Medulla oblongata (tissue), 1 donor: Measurements from ENCODE around the gene TRMT112.
"Not testable (repeated sequence)": the region's sequence is repeated elsewhere in the genome, so short reads cannot be mapped to it uniquely, and the experiment has no call there.

Experiments used
- DNase-seq: peaks from one replicate; pipeline ENCODE4 v3.0.0-alpha.2; 2015; ENCODE audit errors: extremely low spot score

The TRMT112 gene

DNA sequence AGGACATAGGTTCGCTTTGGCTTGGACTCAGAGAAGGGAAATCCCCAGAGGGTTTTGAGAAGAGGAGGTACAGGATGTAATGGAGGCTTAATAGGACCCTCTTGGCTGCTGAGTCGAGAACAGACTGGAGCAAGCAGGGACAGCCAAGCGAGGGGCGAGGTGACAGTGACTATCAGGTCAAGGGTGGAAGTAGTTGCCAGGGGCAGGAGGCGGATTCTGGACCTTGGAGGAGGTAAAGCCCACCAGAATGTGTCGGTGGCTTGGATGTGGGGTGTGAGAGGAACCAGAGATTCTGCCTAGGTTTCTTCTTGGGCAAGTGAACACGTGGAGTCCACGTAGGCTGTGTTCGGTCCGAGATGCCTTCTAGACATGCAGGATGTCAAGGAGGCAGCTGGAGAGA is 4.4 kb downstream of the TRMT112 start:
- no peak for DNase-seq

DNA sequence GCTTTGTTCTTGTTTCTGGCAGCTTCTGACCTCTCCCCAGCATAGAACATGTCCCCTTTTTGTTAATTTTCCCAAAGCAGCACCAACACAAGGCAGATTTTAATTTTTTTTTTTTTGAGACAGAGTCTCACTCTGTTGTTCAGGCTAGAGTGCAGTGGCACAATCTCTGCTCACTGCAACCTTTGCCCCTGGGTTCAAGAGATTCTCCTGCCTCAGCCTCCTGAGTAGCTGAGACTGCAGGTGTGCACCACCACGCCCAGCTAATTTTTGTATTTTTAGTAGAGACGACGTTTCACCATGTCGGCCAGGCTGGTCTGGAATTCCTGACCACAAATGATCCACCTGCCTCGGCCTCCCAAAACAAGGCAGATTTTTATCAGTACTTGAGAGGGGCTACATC is 9.6 kb downstream of the TRMT112 start:
- DNase-seq: not testable (repeated sequence)

DNA sequence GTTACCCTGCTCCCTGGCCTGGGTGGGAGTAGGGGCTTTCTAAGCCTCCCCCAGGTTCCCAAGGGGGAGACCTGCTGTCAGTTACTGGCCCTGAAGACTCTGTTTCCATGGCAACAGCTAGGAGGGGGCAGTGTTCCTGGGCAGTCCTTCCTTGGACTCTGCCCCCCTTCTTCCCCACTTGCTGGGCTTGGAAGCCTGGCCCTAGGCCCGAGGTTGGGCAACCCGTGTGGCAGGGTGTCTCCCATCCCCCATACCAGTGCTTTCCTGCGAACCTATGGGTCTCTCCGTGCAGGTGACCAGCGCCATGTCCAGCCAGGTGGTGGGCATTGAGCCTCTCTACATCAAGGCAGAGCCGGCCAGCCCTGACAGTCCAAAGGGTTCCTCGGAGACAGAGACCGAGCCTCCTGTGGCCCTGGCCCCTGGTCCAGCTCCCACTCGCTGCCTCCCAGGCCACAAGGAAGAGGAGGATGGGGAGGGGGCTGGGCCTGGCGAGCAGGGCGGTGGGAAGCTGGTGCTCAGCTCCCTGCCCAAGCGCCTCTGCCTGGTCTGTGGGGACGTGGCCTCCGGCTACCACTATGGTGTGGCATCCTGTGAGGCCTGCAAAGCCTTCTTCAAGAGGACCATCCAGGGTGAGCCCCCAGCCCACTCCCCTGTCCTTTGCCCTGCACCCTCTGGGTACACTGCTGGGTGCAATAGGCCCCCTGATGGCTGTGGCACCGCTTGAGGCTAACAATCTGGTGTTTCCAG is 10.3 kb downstream of the TRMT112 start:
- DNase-seq: peak; percentile 69

DNA sequence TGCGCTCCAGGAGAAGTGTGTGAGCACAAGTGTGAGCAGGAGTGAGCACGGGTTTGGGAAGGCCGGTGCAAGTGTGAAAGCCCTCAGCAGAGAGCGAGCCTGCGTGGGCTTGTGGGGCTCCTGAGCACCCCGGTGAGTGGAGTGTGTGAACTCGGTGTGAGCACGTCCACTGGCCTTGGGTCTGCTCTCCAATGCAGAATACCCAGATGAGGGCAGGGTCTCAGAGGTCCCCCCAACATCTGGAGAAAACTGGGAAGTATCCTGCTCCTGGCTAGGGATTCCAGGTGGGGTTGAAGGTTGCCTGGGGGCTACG is 10.8 kb downstream of the TRMT112 start:
- peak; percentile 22 for DNase-seq

DNA sequence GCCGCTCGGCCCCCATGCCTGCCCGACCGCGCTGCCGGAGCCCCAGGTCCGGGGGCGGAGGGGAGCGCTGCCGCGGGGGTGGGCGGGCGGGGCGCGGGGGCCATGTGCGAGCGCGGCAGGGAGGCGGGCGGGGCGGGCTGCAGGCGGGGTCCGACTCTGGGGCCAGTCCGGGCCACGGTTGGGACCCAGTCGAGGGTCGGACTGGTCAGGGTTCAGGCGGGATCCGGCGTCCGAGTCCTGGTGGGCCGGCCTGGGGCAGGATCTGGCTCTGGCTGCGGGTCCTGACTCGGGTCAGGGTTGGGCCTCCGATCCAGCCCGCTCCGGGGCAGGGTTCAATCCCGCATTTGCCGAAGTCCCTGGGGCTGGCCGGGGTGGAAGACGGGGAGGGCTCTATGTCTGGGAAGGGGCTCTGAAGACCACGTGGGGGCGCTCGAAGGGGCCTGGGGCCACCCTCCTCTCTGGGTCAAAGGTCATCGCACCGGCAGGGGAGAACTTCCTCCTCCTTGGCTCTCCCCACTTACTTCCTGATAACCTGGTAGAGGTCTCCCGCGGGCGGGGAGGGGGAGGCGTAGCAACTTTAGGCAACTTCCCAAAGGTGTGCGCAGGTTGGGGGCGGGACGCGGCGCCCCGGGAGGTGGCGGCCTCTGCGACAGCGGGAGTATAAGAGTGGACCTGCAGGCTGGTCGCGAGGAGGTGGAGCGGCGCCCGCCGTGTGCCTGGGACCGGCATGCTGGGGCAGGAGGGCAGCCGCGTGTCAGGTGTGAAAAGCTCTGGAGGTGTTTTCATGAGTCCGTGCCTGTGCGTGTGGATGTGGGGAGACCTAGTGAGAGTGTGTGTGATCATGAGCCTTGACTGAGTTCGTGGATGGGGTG is 11.4 kb downstream of the TRMT112 start:
- DNase-seq: peak; percentile 70

DNA sequence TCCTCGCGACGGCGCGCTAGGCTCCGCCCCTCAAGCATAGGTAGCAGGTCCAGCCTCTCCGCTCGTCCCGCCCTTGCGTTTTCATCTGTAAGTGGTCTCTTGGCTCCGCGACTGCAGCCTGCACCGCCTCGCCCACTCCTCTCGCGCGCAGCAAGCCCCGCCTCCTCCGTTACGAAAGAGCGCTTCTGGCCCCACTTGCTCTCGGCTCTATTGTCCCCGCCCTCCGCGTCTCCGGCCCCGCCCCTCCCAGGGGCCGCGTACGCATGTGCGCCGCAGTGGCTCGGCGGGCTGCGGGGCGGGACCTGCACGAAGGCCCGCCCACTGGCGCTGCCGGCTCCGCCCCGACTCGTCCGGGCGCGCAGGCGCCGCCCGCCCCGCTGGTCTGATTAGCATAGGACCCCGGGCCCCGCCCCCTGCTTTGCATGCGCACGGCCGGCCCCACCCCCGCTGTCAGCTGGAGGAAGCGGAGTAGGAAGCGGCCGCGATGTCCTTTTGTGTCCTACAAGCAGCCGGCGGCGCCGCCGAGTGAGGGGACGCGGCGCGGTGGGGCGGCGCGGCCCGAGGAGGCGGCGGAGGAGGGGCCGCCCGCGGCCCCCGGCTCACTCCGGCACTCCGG is 12.2 kb downstream of the TRMT112 start, which contains the start of gene ESRRA:
TSS of gene ESRRA (plus strand) at position 450 of the 616 bp plus-strand sequence. CDS start 1,656 bp downstream, outside the sequence.
- peak; percentile 99 for DNase-seq

DNA sequence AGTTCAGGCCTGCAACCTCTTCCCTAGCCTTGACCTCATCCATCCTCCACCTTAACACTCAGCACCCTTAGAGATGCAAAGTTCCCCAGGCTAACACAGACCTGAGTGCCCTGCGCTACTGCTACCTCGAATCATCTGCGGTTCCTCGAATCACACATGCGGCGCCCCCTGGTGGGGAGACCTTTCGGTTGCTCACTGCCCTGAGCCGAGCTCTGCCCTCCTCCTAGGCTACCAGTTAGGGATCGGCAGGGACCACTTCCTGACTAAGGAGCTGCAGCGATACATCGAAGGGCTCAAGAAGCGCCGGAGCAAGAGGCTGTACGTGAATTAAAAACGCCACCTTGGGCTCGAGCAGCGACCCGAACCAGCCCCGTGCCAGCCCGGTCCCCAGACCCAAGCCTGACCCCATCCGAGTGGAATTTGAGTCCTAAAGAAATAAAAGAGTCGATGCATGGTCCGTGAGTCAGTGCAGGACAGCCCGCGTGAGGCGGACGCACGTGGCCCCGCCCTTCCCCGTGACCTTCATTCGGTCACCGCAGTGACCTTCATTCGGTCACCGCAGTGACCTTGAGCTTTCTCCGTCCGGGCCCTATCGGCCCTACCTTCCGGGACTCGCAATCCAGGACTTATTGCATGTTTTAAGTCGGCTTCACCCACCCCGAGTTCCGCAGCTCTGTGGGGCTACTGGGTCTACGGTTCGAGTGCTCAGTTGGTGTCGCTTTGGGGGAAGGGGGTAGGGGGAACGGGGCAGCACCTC is 12.9 kb downstream of the TRMT112 start:
- DNase-seq: peak; percentile 91

DNA sequence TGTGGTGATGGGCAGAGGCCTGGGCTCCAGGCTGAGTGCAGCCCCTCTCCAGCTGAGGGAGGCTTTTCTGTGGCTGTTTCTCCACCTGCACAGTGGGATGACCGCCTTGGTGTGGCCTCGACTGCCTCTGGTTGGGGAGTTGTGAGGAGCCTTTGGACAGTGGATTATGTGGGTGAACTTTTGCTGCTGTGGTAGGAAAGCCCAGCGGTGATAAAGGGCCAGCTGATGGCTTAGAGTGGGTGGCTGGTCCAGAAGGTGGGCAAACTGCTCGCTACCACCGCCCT is 13.4 kb downstream of the TRMT112 start:
- DNase-seq: no peak

DNA sequence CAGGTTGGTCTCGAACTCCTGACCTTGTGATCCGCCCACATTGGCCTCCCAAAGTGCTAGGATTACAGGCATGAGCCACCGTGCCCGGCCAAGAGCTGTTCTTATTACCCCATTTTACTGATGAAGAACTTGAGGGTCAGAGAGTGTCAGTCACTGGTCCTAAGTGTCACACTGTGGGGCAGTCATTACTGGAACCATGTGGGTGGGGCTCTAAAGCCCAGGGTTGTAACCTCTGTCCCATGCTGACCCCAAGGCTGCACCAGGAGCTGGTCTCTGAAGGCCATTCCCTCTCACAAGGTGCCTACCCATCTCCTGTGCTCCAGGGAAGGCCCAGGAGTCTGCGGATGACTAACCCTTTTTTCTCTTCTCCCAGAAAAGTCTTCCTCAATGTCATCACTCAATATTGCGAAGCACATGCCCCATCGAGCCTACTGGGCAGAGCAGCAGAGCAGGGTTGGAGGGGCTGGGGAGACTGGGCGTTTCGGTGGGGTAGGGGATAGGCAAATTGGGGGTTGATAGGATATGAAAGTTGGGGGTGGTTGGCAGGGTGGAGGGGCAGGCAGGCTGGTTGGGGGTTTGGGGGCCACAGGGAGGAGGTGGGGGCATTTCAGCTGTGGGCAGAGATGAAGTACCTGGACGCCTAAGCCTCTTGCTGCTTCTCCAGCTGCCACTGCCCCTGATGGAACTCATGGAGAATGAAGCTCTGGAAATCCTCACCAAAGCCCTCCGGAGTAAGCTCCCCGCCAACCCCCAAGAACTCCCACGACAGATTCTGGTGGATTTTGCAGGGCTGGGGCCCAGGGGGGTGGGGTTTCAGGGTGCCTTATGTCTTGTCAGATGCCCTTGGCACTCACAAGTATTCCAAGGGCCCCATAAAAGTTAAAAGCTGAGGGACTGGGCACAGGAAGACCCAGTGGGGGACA is 14.0 kb downstream of the TRMT112 start:
- no peak for DNase-seq

DNA sequence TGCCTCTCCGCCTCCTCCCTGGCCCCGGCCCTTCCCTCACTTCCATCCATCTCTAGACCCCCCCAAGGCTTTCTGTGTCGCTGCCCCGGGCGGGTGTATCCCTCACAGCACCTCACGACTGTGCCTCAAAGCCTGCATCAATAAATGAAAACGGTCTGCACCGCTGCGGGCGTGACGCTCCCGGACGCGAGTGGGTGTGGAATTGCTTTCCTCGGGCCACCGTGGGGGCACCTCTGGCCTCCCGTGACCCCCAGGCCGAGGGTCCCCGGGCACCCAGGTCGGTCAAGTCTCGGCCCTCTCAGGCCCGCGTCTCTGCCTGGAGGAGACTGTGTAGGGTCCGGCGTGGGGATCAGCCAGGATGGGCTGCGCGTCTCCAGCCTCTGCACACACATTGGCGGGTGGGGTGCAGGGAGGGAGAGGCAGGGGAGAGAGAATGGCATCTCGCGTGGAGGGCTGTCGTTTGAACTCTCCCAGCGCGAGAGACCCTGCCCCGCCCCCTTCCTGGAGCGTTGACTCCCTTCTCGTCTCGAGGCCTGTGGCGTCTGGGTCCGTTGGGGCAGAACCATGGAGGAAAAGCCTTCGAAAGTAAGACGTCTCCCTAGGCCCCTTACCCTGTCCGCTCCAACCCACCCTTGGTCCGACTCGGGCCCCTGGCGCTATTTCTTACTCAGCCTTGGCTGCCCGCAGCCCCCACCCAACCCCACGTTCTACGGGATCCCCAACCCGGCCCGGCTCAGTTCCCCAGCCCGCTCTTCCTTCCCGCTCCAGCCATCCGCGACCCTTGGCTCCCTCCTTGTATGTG is 17.3 kb downstream of the TRMT112 start, which contains the start of gene CATSPERZ:
TSS of gene CATSPERZ (plus strand) at position 512 of the 802 bp plus-strand sequence. CDS start at position 565, 53 bp downstream.
- DNase-seq: no peak

DNA sequence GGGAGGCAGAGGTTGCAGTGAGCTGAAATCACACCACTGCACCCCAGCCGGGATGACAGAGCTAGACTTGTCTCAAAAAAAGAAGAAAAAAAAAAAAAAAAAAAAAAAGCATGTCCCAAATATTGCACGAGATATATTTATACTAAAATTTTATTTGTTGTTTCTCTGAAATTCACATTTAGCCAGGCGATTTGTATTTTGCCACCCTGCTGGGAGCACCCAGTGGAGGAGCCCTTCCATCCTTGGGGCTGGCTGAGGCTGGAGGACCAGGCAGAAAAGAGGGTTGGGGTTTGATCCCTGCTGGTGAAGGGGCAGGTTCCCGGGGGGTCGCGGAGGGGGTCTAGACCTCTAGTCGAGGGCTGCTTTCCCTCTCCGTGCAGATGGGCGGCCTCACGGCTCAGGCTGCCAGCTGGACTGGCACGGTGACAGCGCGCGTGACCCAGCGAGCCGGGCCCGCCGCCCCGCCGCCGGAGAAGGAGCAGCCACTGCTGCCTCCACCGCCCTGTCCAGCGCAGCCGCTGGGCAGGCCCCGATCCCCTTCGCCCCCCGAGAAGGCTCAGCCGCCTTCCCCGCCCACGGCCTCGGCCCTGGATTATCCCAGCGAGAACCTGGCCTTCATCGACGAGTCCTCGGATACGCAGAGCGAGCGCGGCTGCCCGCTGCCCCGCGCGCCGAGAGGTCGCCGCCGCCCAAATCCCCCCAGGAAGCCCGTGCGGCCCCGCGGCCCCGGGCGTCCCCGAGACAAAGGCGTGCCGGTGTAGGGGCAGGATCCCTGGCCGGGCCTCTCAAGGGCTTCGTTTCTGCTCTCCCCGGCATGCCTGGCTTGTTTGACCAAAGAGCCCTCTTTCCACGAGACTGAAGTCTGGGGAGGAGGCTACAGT is 18.2 kb downstream of the TRMT112 start:
- DNase-seq: peak; percentile 73

DNA sequence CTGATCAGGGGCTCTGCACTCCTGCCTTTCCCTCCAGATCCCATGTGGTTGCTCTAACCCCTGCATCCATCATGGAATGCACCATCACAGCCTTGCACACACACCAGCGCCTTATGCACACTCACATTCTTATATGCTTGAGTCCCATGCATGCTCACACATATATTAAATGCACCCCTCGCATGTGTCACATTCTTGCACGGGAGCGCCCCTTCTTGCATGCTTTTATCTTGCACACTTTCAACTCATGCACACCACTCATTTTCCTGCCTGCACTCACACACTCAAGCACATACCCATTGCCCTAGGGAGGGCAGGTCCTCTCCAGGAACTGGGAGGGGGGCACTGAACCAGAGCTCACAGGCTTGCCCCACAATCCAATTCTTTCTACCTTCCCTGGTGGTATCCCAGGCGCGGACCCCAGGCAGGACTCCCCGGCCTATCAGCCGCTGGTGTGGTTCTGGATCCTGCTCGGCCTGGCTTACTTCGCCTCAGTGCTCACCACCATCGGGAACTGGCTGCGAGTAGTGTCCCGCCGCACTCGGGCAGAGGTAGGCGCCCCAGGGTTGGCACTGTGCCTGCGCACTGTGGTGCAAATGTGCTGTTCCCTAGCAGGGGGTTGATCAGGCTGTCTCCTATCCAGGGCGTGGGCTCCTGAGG is 19.5 kb downstream of the TRMT112 start:
- no peak for DNase-seq

DNA sequence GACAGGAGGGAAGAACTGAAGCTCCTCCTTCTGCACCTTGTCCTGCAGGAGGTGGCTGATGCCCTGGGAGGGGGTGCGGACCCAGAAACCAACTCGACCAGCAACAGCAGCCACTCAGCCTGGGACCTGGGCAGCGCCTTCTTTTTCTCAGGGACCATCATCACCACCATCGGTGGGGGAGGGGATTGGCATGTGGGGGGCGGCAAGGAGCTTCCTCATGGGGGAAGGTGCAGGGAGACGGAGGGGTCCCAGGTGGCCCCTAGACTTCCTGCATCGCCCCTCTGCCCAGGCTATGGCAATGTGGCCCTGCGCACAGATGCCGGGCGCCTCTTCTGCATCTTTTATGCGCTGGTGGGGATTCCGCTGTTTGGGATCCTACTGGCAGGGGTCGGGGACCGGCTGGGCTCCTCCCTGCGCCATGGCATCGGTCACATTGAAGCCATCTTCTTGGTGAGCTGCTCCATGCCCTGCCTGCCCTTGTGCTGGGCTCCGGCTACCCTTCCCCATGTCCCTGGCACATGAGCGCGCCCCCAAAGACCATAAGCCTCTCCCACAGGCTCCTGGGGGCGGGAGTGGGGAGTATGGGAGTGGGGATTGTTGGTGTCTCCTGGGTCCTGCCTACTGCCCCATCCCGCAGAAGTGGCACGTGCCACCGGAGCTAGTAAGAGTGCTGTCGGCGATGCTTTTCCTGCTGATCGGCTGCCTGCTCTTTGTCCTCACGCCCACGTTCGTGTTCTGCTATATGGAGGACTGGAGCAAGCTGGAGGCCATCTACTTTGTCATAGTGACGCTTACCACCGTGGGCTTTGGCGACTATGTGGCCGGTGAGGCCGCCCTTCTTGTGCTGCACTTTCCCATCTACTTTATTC is 20.3 kb downstream of the TRMT112 start:
- DNase-seq: no peak

DNA sequence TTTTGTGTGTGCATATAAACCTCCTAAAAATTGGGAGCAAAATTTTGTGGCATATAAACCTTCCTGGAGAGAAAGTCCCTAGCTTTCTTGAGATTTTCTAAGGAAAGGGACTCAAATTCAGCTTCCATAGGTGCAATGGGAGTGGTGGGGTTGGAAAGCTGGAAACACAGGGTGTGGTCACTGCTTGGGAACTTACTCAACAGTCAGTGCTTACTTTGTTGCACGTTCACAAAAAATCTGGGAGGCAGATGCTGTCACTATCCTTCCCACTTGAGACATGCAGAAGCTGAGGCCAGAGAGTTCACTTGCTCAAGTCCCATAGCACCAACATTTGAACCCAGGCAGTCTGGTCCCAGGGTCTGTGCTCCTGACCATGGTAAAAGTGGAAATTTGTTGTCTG is 21.1 kb downstream of the TRMT112 start:
- DNase-seq: no peak

DNA sequence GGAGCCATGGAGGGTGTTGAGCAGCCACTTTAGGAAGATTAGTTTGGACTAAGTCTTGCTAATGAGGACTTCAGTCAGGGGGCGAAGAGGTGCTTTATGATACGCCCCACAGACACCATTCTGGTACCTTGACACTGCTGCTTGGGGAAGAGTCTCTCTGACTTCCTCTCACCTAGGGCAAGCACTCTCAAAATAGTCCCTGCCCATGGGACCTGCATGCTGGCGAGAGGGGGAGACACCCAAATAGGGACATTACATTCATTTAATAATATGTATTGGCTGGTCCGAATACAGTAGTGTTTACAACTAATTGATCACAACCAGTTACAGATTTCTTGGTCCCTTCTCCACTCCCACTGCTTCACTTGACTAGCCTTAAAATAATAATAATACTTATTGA is 21.6 kb downstream of the TRMT112 start:
- DNase-seq: no peak

DNA sequence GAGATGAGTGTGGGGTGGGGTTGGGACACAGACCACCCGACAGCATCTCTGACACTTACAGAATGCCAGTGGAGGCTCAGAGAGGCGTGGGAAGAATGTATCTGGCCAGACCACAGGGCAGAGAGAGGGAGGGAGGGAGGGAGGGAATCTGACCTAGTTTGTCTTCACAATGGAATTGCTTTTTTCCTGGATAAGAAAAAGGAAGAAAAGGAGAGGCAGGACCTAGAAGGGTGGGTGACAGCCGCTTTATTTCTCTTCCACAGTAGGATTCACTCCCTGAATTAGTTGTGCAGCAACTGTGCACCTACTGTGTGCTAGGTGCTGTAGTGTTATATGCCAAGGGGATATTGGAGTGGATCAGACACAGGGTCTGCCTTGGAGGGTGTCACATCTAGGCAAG is 22.6 kb downstream of the TRMT112 start:
- DNase-seq: no peak

DNA sequence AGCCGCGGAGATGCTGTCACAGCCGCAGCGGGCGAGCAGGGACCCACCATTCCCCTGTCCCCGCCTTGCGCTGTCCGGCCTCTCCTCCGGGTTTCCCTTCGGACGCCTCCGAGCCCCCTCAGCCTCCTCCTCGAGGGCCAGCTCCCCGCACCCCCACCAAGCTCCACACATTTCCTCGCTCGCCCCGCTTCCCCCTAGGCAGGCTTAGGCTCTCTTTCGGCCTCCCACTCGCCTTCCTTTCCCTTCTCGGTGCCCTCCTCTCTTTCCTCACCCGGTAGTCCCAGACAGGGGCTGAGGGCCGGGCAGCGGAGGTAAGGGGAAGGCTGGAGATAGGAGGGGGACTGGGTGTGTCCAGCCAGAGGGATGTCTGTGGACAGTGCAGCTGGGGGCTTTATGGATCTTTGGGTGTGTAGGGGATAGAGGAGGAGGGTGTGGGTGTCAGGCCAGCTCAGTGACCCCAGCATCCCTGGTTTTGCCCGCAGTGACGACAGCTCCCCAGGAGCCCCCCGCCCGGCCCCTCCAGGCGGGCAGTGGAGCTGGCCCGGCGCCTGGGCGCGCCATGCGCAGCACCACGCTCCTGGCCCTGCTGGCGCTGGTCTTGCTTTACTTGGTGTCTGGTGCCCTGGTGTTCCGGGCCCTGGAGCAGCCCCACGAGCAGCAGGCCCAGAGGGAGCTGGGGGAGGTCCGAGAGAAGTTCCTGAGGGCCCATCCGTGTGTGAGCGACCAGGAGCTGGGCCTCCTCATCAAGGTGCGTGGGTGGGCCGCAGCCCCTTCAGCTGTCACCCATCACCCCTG is 24.7 kb downstream of the TRMT112 start:
- no peak for DNase-seq
